ENCODE results near the gene UBL4A.

Gene UBL4A

GRCh38 chrX:154448484-154448883 is 37.9 kb downstream of the UBL4A start:
- no peak for TF ChIP-seq CTCF (IDR thresholded peaks at IDR 0.05)
- no peak for TF ChIP-seq ZFX (IDR thresholded peaks at IDR 0.05; ENCODE audit: borderline replicate concordance)
- H3K27ac ChIP-seq, result no peak overlapping the region

DNA sequence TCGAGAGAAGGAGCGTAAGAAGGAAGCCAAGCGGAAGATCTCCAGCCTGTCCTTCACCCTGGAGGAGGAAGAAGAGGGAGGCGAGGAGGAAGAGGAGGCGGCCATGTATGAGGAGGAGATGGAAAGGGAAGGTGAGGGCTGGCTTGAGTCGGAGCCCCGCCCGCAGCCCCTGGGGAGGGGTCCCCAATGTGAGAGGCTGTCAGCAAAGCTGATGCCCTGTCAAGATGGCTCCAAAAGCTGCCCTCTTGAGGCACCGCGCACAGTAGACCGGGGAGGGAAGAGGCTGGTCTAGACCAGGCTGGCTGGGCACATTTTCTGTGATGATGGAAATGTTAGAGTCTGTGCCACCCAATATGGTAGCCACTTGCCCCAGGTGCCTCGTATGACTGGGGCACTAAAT is 40.0 kb downstream of the UBL4A start:
- no peak overlapping the region for H3K27ac ChIP-seq
- TF ChIP-seq CTCF (IDR thresholded peaks at IDR 0.05), result no peak
- TF ChIP-seq ZFX (IDR thresholded peaks at IDR 0.05; ENCODE audit: borderline replicate concordance), result no peak

DNA sequence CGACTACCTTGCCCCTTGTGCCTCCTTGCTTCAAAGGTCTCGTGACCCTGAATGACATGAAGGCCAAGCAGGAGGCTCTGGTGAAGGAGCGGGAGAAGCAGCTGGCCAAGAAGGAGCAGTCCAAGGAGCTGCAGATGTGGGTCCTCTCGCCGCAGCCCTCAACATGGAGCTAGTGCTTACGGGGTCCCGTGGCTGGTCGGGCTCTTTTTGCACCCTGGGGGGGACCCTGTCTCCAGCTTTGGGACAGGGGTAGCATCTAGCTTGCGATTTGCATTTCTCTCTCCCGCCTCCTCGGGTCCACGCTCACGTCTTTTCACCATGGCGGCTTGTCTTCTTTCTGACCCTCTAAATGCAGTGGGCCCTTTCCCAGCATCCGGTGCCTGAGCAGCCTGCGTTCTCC is 40.6 kb downstream of the UBL4A start:
- TF ChIP-seq CTCF (IDR thresholded peaks at IDR 0.05) (no peak), ZFX (IDR thresholded peaks at IDR 0.05; ENCODE audit: borderline replicate concordance) (no peak)

DNA sequence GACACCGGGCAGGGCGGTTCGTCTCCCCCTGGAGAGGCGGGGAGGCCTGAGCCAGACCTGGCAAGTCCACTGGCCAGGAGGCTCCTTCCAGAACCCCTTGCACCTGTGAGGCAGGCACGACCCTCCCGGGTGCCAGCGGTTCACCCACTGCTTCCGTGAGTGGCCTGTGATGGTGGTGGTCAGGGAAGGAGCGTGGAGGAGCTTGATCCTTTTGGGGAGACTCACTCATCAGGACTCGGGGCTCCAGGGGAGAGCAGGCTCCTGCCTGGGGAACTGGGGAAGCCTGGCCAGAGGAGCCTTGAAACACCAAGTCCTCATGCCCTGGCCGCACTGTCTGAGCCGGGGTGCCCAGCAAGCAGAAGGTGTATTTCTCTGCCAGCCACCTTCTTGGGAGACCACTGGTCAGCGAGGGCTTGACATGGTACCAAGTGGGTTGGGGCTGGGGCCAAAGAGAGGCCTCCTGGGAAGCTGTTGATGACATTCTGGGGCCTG is 41.6 kb downstream of the UBL4A start:
- H3K27ac ChIP-seq, result peak overlapping the region; percentile 72
- TF ChIP-seq CTCF (IDR thresholded peaks at IDR 0.05), result no peak
- no peak for TF ChIP-seq ZFX (IDR thresholded peaks at IDR 0.05; ENCODE audit: borderline replicate concordance)

More for the DNA sequence above, 40.6 kb downstream of the UBL4A start:
- no peak overlapping the region for H3K27ac ChIP-seq

DNA sequence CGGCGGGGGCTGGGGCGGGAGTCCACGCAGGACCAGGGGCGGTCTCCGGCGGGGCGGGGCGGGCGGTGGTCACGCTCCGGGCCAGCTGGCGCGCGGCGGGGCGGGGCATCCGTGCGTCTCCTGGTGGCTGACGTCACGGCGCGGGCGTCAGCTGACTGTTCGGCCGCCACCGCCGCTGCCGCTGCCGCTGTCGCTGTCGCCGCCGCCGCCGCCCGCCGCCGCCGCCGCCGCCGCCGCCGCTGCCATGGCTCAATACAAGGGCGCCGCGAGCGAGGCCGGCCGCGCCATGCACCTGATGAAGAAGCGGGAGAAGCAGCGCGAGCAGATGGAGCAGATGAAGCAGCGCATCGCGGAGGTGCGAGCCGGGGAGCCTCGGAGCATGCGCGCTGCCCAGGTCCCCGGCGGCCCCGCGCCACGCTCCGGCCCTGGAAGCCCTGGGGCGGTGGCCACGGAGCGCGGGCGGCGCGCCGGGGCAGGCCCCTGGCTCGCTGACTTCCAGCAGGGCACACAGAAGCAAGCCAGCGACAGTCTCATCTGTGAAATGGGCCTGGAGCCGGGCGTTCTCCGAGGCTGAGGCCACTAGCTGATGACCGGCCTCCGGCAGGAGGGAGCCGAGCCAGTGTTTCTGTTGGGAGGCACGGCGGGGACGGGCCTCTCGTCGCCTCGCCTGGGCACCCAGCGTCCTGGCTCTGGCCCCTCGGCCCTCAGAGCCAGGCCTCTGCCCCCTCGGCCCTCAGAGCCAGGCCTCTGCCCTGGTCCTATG is 42.2 kb downstream of the UBL4A start, which contains the start of gene FAM50A:
TSS of gene FAM50A (plus strand) at position 150 of the 763 bp plus-strand sequence. CDS start at position 245, 95 bp downstream.
- peak within 1 kb of the TSS; percentile 72 for H3K27ac ChIP-seq
- TF ChIP-seq CTCF (IDR thresholded peaks at IDR 0.05) (no peak), ZFX (IDR thresholded peaks at IDR 0.05; ENCODE audit: borderline replicate concordance) (no peak)

DNA sequence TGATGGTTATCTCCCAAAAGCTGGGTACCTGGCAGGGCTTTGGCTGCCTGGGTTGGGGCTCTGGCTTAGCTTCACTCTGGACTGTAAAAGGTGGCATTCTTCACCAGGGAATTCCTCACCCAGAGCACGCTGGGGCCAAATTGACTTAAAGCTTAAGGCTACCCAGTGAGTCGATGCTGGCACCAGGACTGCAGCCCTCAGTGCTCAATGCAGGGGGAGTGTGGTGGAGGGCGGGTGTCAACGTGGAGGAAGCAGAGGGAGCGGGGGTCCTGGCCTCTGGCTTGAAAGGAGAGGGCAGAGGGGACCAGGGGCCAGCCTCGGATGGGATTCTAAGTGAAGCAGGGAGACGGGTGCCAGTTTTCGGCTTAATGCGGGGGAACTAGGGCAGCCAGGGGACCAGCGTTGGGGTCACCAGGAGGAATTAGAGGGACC is 42.9 kb downstream of the UBL4A start:
- H3K27ac ChIP-seq, result peak overlapping the region; percentile 72
- TF ChIP-seq CTCF (IDR thresholded peaks at IDR 0.05) (no peak), ZFX (IDR thresholded peaks at IDR 0.05; ENCODE audit: borderline replicate concordance) (no peak)

Data from 22Rv1 (cell line).